VCaP (cell line): ENCODE data around the gene TTC28.
"Not testable (repeated sequence)": the region's sequence is repeated elsewhere in the genome, so short reads cannot be mapped to it uniquely, and the experiment has no call there.

Source experiments
- H3K27ac ChIP-seq: fragments of 450-650 bp; 2 replicates; pipeline ENCODE4 v1.5.1; 2017
- CTCF ChIP-seq: fragments of 450-650 bp; conservative IDR thresholded peaks from 2 replicates; pipeline ENCODE4 v1.5.1; 2017; ENCODE audit warnings: mild to moderate bottlenecking, moderate library complexity

TTC28 gene

GRCh38 chr22:28478564-28478963 lies 201.1 kb downstream of the TTC28 start:
- H3K27ac ChIP-seq: no peak overlapping the region
- no peak for TF ChIP-seq CTCF

DNA sequence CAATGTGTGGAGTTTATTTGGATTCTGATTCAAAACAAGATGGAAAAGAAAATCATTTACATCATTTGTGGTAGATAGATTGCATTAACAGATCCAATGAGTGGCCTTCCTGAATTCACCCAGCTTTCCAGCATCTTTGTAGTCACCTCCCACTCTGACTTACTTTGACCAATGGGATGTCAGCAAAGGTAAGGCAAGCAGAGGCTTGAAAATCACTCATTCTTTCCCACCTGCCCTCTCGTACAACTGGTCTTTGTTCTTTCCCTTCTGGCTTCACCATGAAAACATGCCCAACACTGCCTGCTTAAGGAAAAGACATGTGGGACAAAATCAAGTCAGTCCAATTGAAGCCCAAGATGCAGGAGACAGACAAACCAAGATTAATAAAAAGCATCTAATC lies 202.1 kb downstream of the TTC28 start:
- no peak for TF ChIP-seq CTCF

GRCh38 chr22:28474330-28474729 lies 205.3 kb downstream of the TTC28 start:
- no peak overlapping the region for H3K27ac ChIP-seq
- TF ChIP-seq CTCF: no peak

More for the DNA sequence above, 202.1 kb downstream of the TTC28 start:
- no peak overlapping the region for H3K27ac ChIP-seq

- H3K27ac ChIP-seq: no peak overlapping the region
- no peak for TF ChIP-seq CTCF
Observed at GRCh38 chr22:28473258-28473657, 206.4 kb downstream of the TTC28 start.

- H3K27ac ChIP-seq: not testable (repeated sequence)
Observed at GRCh38 chr22:28467055-28467454, 212.6 kb downstream of the TTC28 start.

DNA sequence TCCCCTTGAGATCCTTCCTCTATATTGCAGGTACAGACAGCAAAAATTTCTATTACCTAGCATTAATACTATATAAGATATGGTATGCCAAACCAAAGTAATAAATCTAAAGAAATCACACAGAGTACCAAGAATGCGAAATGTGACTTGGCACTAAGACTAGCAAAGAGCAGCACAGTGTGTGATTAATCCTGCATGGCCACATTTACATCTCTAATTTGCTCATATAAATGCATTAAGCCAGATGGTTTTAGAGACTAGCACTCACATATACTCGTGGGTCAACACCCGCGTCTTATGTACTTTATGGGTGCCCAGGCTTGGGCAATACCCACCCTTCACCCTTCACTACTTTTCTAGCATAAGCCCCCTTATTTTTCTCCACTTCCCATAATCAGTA lies 213.2 kb downstream of the TTC28 start:
- TF ChIP-seq CTCF: no peak
- H3K27ac ChIP-seq: no peak overlapping the region

DNA sequence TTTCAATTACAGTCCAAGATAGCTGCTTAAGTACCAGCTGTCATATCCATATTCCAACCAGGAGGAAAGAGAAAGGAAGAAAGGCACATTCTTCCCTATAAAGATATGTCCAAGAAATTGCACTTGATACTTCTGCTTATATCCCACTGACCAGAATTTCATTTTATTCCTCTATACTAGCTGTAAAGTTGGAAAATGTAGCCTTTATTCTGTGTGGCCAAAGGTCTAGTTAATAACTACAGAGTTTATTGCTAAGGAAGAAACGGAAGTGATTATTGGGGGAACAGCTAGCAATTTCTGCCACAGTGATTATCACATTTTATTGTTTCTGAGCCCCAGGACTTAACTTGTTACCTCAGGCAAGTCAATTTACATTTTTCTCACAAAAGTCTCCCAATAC lies 213.8 kb downstream of the TTC28 start:
- H3K27ac ChIP-seq: no peak overlapping the region
- TF ChIP-seq CTCF: no peak

GRCh38 chr22:28464127-28464526 lies 215.5 kb downstream of the TTC28 start:
- no peak overlapping the region for H3K27ac ChIP-seq
- no peak for TF ChIP-seq CTCF

- H3K27ac ChIP-seq: not testable (repeated sequence)
Observed at GRCh38 chr22:28463408-28463807, 216.2 kb downstream of the TTC28 start.
